Esophagus squamous epithelium (tissue), 5 donors: ENCODE results near the gene TMEM218. TPM values are rescaled to one million over a fixed set of nuclear protein-coding genes. Genes with fewer than 3 reads are reported as not detected.
A peak's percentile ranks its signal among the peaks of the same experiment; 100 is the strongest.
"Not testable (repeated sequence)": the region's sequence is repeated elsewhere in the genome, so short reads cannot be mapped to it uniquely, and the experiment has no call there.

Experiments
- DNase-seq: peaks from one replicate; lab custom pipeline; 2025; lab: John Stamatoyannopoulos, UW
- H3K27ac ChIP-seq, 4 donors: fragments of 200-600 bp; sonication (generic); one replicate each; pipeline ENCODE4 v1.5.1; 2016 to 2019; ENCODE audit warnings: mild to moderate bottlenecking in 1 of 4
- H3K27me3 ChIP-seq, 4 donors: fragments of 200-600 bp; sonication (generic); 1 replicate in 3 of 4; 2 replicates in 1 of 4; pipeline versions ENCODE4 v1.5.1 to v1.6.0; 2017 to 2021; ENCODE audit warnings: antibody characterized with exemption in 1 of 4
- H3K36me3 ChIP-seq, 3 donors: fragments of 200-600 bp; sonication (generic); one replicate each; pipeline ENCODE4 v1.5.1; 2016 to 2019
- H3K4me1 ChIP-seq, 3 donors: fragments of 200-600 bp; sonication (generic); one replicate each; pipeline ENCODE4 v1.5.1; 2017 to 2019
- H3K4me3 ChIP-seq, 4 donors: fragments of 200-600 bp; sonication (generic); 1 replicate in 3 of 4; 2 replicates in 1 of 4; pipeline ENCODE4 v1.5.1; 2016 to 2019; ENCODE audit warnings: mild to moderate bottlenecking in 2 of 4, moderate library complexity in 1 of 4
- H3K9me3 ChIP-seq, 3 donors: fragments of 200-600 bp; sonication (generic); one replicate each; pipeline ENCODE4 v1.5.1; 2016 to 2019
- POLR2A ChIP-seq, 4 donors: fragments of 450-650 bp; IDR thresholded peaks; one replicate each; pipeline ENCODE4 v1.6.1; 2017; ENCODE audit warnings: antibody characterized with exemption in 4 of 4, mild to moderate bottlenecking in 4 of 4, moderate library complexity in 3 of 4
- WGBS, 2 donors: methylation state at CpG; one replicate each; pipeline ENCODE4 v1.1.5; 2018; 5-methylcytosine and 5-hydroxymethylcytosine counted together
- intact Hi-C: fragments of 100-400 bp; cut with DNase I; formaldehyde crosslinking; loops from one replicate; pipeline ENCODE4 v1.15.0; 2022
- total RNA-seq, 4 donors: library from RNA; depleted of rRNA; stranded (reverse); fragments of >200 nt; gene quantifications; one replicate each; pipeline ENCODE4 v1.1.0, GENCODE V29; 2016
- TF ChIP-seq, protein P1 (sequence below), 6 experiments: fragments of 450-650 bp in 4 of 6; fragments of 200-600 bp in 2 of 6; sonication (generic) in 2 of 6; IDR thresholded peaks; one replicate each; pipeline ENCODE4 v1.5.1; 2016 to 2019; ENCODE audit warnings: antibody characterized with exemption in 6 of 6, mild to moderate bottlenecking in 4 of 6, moderate library complexity in 4 of 6
- donor health status: DM: yes; HTN: yes; CAD: no.

Gene TMEM218
- total RNA-seq, 4 donors from 2014 or later, result 7.5 to 17.3 (median 13.9) TPM

DNA sequence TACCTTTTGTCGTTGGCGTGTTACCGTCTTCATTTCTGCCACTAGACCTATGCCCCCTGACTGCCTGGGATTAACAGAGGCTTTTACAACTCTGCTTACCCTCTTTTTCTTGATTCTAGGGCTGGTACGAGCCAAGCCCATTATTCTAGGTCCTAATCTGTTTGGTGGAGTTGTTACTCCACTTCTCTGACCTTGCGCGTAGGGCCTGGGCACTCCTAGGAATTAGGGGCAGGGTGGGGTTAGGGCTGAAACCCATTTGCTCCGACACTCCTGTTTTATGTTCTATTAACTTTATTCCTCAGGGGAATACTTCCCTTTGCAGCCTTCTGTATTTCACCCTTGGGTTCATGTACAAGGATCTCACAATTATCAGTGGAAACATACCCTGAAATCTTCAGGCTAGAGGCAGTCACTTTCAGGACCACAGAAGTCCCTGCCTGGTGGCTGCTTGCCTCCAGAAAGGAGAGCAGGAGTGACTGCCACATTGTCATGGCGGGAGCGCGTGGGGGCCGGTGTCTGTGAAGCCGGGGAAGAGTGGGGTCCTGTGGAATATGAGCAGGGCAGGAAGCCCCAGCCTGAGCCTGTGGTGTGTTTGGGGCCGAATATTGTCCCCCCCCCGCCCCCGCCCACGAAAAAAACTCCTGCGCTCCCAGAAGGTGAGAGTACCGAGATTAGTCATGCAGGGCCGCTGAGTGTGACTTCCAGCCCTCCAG, 49.1 kb downstream of the TMEM218 start:
- no peak for TF ChIP-seq POLR2A (IDR thresholded peaks at IDR 0.05)
- TF ChIP-seq, protein P1, sequence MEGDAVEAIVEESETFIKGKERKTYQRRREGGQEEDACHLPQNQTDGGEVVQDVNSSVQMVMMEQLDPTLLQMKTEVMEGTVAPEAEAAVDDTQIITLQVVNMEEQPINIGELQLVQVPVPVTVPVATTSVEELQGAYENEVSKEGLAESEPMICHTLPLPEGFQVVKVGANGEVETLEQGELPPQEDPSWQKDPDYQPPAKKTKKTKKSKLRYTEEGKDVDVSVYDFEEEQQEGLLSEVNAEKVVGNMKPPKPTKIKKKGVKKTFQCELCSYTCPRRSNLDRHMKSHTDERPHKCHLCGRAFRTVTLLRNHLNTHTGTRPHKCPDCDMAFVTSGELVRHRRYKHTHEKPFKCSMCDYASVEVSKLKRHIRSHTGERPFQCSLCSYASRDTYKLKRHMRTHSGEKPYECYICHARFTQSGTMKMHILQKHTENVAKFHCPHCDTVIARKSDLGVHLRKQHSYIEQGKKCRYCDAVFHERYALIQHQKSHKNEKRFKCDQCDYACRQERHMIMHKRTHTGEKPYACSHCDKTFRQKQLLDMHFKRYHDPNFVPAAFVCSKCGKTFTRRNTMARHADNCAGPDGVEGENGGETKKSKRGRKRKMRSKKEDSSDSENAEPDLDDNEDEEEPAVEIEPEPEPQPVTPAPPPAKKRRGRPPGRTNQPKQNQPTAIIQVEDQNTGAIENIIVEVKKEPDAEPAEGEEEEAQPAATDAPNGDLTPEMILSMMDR (IDR thresholded peaks at IDR 0.05), result no peak
- Histone ChIP-seq H3K27ac (peak overlapping the region; percentile 68 to 87 (median 80)), H3K27me3 (peaks cover 0 to 11% (median 0%) of the 10 kb centered on the region in 4 donors), H3K4me1 (peaks cover 0 to 20% (median 7%) of the 10 kb centered on the region in 3 donors), H3K36me3 (no peaks in the 10 kb centered on the region), H3K9me3 (no peaks in the 10 kb centered on the region), H3K4me3 (peak overlapping the region; percentile 51 to 82 (median 66))
- WGBS, 2 donors, result 46 to 86% methylated on average over 8 to 18 of the region's 19 CpGs
- DNase-seq, result no peak
- intact Hi-C loops, result no loop called here

DNA sequence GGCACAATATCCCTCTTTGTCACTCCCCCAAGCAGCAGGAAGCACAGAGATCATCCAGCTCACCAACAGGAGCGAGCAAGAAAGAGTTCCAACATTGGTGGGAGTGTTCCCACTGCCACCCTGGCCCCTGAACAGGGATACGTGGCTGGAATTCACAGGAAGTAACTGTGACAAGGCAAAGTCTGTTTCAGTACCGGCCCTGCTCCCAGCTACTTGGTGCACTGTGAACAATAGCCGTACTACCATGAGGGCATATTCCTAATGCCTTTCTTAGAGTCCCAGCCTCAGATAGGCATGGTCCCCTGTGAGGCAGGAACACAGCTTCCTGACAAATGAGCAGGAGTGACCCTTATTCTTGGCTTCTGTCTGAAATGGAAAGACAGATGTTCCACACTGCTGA, 50.1 kb downstream of the TMEM218 start:
- TF ChIP-seq, protein P1 (IDR thresholded peaks at IDR 0.05), result no peak
- no peak for TF ChIP-seq POLR2A (IDR thresholded peaks at IDR 0.05)
- Histone ChIP-seq H3K4me1 (peaks cover 0 to 20% (median 7%) of the 10 kb centered on the region in 3 donors), H3K9me3 (no peaks in the 10 kb centered on the region), H3K27ac (no peak overlapping the region), H3K27me3 (peaks cover 0 to 11% (median 0%) of the 10 kb centered on the region in 4 donors), H3K4me3 (no peak overlapping the region), H3K36me3 (no peaks in the 10 kb centered on the region)
- 67 to 74% methylated on average over 2 of the region's 4 CpGs for WGBS, 2 donors
- no peak for DNase-seq
- intact Hi-C loops, result no loop called here

DNA sequence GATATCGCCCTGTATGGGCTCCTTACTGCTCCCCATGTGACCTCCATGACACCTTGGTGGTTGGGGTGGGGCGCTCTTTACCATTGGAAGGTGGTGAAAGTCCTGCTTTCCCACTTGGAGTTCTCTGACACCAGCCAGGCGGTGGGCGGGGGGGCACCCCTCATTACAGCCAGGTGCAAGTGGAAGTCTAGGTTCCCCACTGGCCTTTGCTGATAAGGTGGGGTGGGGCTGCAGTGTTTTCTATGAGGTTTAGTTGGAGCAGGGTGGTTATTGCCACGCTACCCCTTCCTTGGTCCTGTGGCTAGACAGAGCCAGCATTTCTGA, 53.8 kb downstream of the TMEM218 start:
- no peaks in the 10 kb centered on the region for H3K27me3 ChIP-seq
- peaks cover 0 to 26% (median 0%) of the 10 kb centered on the region in 3 donors for H3K4me1 ChIP-seq
- no peaks in the 10 kb centered on the region for H3K9me3 ChIP-seq
- intact Hi-C loops, result no loop called here
- no peaks in the 10 kb centered on the region for H3K36me3 ChIP-seq
- TF ChIP-seq, protein P1 (IDR thresholded peaks at IDR 0.05), result no peak
- no peak for TF ChIP-seq POLR2A (IDR thresholded peaks at IDR 0.05)
- no peak overlapping the region for H3K27ac ChIP-seq
- no peak overlapping the region for H3K4me3 ChIP-seq
- no peak for DNase-seq
- 89% methylated on average over 3 of the region's 5 CpGs; no CpG with 5 or more reads in 1 of the 2 donors for WGBS, 2 donors

DNA sequence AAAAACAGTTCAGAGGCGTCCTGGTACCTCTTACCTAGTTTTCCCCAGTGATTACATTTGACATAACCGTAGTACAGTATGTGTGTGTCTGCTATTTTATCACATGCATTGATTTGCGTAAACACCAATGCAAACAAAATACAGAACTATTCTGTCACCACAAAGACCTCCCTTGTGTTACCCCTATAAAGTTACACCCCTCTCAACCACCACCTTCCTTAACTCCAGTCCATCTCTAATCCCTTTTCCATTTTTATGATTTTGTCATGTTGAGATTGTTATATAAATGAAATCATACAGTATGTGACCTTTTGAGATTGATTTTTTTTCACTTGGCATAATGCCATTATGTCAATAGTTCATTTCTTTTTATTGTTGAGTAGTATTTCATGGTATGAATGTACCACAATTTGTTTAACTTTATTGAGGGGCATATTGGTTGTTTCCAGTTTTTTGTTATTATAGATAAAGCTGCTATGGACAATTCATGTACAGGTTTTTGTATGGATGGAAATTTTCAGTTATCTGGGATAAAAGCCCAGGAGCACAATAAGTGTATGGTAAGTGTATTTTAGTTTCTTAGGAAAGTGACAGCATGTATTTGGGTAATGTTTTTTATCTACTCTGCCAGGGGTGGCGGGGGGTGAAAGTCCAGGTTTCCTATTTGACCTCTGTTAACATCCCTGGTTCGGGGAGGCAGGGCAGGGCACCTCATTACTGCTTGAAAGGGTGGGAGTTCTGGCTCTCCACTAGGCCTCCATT, 54.3 kb downstream of the TMEM218 start:
- intact Hi-C loops, result no loop called here
- no peak for DNase-seq
- H3K27me3 ChIP-seq, result no peaks in the 10 kb centered on the region
- no peaks in the 10 kb centered on the region for H3K9me3 ChIP-seq
- peaks cover 0 to 23% (median 0%) of the 10 kb centered on the region in 3 donors for H3K4me1 ChIP-seq
- no peak overlapping the region for H3K4me3 ChIP-seq
- no peaks in the 10 kb centered on the region for H3K36me3 ChIP-seq
- no peak for TF ChIP-seq POLR2A (IDR thresholded peaks at IDR 0.05)
- TF ChIP-seq, protein P1 (IDR thresholded peaks at IDR 0.05), result no peak
- 73 to 82% methylated on average over 5 of the region's 5 CpGs for WGBS, 2 donors
- H3K27ac ChIP-seq, result no peak overlapping the region

DNA sequence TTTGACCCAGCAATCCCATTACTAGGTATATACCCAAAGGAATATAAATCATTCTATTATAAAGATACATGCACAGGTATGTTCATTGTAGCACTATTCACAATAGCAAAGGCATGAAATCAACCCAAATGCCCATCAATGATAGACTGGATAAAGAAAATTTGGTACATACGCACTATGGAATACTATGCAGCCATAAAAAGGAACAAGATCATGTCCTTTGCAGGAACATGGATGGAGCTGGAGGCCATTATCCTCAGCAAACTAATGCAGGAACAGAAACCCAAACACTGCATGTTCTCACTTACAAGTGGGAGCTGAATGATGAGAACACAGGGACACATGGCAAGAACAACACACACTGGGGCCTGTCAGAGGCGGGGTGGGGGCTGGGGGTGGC, 55.3 kb downstream of the TMEM218 start:
- H3K27ac ChIP-seq, DNase-seq, intact Hi-C loops, H3K36me3 ChIP-seq, H3K4me3 ChIP-seq, H3K27me3 ChIP-seq, H3K9me3 ChIP-seq: not testable (repeated sequence)
- 100% methylated on average over 1 to 2 of the region's 2 CpGs for WGBS, 2 donors
- H3K4me1 ChIP-seq, result peaks cover 0 to 27% (median 0%) of the 10 kb centered on the region in 3 donors
